ENCODE measurements around the gene NUP205.
"Not testable (repeated sequence)": the region's sequence is repeated elsewhere in the genome, so short reads cannot be mapped to it uniquely, and the experiment has no call there.

The NUP205 gene

GRCh38 chr7:135634191-135634878 is 76.6 kb downstream of the NUP205 start:
- no peak for DNase-seq

GRCh38 chr7:135639690-135640089 is 82.0 kb downstream of the NUP205 start:
- not testable (repeated sequence) for DNase-seq

- DNase-seq = no peak
Observed at GRCh38 chr7:135644154-135644553, 86.4 kb downstream of the NUP205 start.

GRCh38 chr7:135644729-135645128 is 87.0 kb downstream of the NUP205 start:
- no peak for DNase-seq

GRCh38 chr7:135645296-135645904 is 87.7 kb downstream of the NUP205 start:
- DNase-seq = peak in 1 of 2 donors; percentile 79

- DNase-seq = no peak
Observed at GRCh38 chr7:135647755-135648154, 90.0 kb downstream of the NUP205 start.

GRCh38 chr7:135648235-135648634 is 90.5 kb downstream of the NUP205 start:
- DNase-seq = no peak

- no peak for DNase-seq
Observed at GRCh38 chr7:135650831-135651573, 93.3 kb downstream of the NUP205 start.

GRCh38 chr7:135653340-135654080 is 95.8 kb downstream of the NUP205 start:
- DNase-seq = no peak

- no peak for DNase-seq
Observed at GRCh38 chr7:135658564-135658963, 100.8 kb downstream of the NUP205 start.

GRCh38 chr7:135659159-135659846 is 101.6 kb downstream of the NUP205 start:
- DNase-seq = no peak

GRCh38 chr7:135661311-135662122 is 103.8 kb downstream of the NUP205 start:
- no peak for DNase-seq

GRCh38 chr7:135662123-135662372 is 104.3 kb downstream of the NUP205 start:
- DNase-seq = no peak

GRCh38 chr7:135662373-135663114 is 104.8 kb downstream of the NUP205 start, which contains the start of gene STMP1:
Gene STMP1, plus strand, starts transcription at chr7:135662514.
- peak; percentile 87 to 91 for DNase-seq

- no peak for DNase-seq
Observed at GRCh38 chr7:135664046-135664589, 106.4 kb downstream of the NUP205 start.

GRCh38 chr7:135665042-135665441 is 107.3 kb downstream of the NUP205 start:
- no peak for DNase-seq

GRCh38 chr7:135666156-135666555 is 108.4 kb downstream of the NUP205 start:
- DNase-seq = no peak

- DNase-seq = no peak
Observed at GRCh38 chr7:135666846-135667245, 109.1 kb downstream of the NUP205 start.

- not testable (repeated sequence) for DNase-seq
Observed at GRCh38 chr7:135667626-135668025, 109.9 kb downstream of the NUP205 start.

- DNase-seq = not testable (repeated sequence)
Observed at GRCh38 chr7:135668852-135669395, 111.2 kb downstream of the NUP205 start.
